ENCODE measurements around the gene SAA4. TPM values are rescaled to one million over a fixed set of nuclear protein-coding genes. Genes with fewer than 3 reads are reported as not detected.

SAA4 gene
- total and polyA plus RNA-seq, 2 of the 8 experiments (the other 6 are each of a cell fraction or from before 2014, with no cell fraction given) = not detected

DNA sequence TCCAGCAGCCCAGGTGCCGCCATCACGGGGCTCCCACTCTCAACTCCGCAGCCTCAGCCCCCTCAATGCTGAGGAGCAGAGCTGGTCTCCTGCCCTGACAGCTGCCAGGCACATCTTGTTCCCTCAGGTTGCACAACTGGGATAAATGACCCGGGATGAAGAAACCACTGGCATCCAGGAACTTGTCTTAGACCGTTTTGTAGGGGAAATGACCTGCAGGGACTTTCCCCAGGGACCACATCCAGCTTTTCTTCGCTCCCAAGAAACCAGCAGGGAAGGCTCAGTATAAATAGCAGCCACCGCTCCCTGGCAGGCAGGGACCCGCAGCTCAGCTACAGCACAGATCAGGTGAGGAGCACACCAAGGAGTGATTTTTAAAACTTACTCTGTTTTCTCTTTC is 29.3 kb upstream of the SAA4 start, which contains the start of gene SAA1 (continued):
- TF ChIP-seq, protein P1, sequence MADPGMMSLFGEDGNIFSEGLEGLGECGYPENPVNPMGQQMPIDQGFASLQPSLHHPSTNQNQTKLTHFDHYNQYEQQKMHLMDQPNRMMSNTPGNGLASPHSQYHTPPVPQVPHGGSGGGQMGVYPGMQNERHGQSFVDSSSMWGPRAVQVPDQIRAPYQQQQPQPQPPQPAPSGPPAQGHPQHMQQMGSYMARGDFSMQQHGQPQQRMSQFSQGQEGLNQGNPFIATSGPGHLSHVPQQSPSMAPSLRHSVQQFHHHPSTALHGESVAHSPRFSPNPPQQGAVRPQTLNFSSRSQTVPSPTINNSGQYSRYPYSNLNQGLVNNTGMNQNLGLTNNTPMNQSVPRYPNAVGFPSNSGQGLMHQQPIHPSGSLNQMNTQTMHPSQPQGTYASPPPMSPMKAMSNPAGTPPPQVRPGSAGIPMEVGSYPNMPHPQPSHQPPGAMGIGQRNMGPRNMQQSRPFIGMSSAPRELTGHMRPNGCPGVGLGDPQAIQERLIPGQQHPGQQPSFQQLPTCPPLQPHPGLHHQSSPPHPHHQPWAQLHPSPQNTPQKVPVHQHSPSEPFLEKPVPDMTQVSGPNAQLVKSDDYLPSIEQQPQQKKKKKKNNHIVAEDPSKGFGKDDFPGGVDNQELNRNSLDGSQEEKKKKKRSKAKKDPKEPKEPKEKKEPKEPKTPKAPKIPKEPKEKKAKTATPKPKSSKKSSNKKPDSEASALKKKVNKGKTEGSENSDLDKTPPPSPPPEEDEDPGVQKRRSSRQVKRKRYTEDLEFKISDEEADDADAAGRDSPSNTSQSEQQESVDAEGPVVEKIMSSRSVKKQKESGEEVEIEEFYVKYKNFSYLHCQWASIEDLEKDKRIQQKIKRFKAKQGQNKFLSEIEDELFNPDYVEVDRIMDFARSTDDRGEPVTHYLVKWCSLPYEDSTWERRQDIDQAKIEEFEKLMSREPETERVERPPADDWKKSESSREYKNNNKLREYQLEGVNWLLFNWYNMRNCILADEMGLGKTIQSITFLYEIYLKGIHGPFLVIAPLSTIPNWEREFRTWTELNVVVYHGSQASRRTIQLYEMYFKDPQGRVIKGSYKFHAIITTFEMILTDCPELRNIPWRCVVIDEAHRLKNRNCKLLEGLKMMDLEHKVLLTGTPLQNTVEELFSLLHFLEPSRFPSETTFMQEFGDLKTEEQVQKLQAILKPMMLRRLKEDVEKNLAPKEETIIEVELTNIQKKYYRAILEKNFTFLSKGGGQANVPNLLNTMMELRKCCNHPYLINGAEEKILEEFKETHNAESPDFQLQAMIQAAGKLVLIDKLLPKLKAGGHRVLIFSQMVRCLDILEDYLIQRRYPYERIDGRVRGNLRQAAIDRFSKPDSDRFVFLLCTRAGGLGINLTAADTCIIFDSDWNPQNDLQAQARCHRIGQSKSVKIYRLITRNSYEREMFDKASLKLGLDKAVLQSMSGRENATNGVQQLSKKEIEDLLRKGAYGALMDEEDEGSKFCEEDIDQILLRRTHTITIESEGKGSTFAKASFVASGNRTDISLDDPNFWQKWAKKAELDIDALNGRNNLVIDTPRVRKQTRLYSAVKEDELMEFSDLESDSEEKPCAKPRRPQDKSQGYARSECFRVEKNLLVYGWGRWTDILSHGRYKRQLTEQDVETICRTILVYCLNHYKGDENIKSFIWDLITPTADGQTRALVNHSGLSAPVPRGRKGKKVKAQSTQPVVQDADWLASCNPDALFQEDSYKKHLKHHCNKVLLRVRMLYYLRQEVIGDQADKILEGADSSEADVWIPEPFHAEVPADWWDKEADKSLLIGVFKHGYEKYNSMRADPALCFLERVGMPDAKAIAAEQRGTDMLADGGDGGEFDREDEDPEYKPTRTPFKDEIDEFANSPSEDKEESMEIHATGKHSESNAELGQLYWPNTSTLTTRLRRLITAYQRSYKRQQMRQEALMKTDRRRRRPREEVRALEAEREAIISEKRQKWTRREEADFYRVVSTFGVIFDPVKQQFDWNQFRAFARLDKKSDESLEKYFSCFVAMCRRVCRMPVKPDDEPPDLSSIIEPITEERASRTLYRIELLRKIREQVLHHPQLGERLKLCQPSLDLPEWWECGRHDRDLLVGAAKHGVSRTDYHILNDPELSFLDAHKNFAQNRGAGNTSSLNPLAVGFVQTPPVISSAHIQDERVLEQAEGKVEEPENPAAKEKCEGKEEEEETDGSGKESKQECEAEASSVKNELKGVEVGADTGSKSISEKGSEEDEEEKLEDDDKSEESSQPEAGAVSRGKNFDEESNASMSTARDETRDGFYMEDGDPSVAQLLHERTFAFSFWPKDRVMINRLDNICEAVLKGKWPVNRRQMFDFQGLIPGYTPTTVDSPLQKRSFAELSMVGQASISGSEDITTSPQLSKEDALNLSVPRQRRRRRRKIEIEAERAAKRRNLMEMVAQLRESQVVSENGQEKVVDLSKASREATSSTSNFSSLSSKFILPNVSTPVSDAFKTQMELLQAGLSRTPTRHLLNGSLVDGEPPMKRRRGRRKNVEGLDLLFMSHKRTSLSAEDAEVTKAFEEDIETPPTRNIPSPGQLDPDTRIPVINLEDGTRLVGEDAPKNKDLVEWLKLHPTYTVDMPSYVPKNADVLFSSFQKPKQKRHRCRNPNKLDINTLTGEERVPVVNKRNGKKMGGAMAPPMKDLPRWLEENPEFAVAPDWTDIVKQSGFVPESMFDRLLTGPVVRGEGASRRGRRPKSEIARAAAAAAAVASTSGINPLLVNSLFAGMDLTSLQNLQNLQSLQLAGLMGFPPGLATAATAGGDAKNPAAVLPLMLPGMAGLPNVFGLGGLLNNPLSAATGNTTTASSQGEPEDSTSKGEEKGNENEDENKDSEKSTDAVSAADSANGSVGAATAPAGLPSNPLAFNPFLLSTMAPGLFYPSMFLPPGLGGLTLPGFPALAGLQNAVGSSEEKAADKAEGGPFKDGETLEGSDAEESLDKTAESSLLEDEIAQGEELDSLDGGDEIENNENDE (IDR thresholded peaks at IDR 0.05; ENCODE audit: insufficient replicate concordance, low read length) = no peak
- TF ChIP-seq, protein P2, sequence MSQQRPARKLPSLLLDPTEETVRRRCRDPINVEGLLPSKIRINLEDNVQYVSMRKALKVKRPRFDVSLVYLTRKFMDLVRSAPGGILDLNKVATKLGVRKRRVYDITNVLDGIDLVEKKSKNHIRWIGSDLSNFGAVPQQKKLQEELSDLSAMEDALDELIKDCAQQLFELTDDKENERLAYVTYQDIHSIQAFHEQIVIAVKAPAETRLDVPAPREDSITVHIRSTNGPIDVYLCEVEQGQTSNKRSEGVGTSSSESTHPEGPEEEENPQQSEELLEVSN (IDR thresholded peaks at IDR 0.05) = 0 out of 2 replicates have a peak, but pooled peaks have one; percentile 31
- no peak for TF ChIP-seq SIRT6 (IDR thresholded peaks at IDR 0.05; ENCODE audit: low read length)
- no peak for TF ChIP-seq EP300 (IDR thresholded peaks at IDR 0.05; ENCODE audit: borderline replicate concordance in 1 of 2, low read depth in 2 of 2, low read length in 2 of 2)
- no peak for TF ChIP-seq JUND (IDR thresholded peaks at IDR 0.05; ENCODE audit: low read length)
